NCI-H82 (cell line): ENCODE data around the gene CSHL1.
A peak's percentile ranks its signal among the peaks of the same experiment; 100 is the strongest.
"Not testable (repeated sequence)": the region's sequence is repeated elsewhere in the genome, so short reads cannot be mapped to it uniquely, and the experiment has no call there.

Source experiments
- DNase-seq: peaks from one replicate; lab custom pipeline; 2025; lab: John Stamatoyannopoulos, UW

CSHL1 gene

GRCh38 chr17:63885119-63885518, 25.9 kb downstream of the CSHL1 start:
- DNase-seq: not testable (repeated sequence)

GRCh38 chr17:63882626-63883126, 28.4 kb downstream of the CSHL1 start:
- not testable (repeated sequence) for DNase-seq

DNA sequence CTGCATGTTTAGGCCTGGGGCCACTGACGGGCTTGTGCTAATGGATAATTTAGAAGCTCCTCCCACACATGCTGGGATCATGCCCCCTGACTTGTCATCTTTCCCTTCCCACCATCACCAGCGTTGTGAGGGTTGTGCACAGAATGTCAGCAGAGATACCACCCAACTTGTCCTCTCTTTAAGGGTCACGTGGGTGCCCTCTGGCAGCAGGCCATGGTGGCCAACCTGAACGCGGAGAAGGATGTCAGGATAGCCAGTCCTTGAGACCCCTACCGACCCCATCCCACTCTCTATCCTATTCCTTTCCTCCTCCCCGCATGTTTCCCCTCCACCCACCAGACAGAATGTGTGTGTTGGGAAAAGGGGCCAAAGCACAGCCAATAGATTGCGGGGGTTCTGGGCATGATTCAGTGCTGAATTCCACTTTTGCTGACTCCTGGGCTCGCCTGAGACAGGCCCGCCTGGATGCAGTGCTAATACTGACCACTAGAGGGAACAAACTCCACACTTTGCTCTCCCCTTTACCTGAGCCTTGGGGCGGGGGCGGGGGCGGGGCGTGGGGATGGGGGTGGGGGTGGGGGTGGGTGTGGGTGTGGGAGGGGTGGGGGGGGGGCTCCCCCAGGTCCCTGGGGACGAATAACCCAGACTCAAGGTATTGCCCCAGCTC, 29.0 kb downstream of the CSHL1 start, which contains the start of gene GH2:
Gene GH2, minus strand, starts transcription at position 10 of the 667 bp plus-strand sequence. CDS start 143 bp downstream, outside the sequence.
- peak; percentile 78 for DNase-seq

- peak; percentile 33 for DNase-seq
These were observed 29.7 kb downstream of the CSHL1 start for GRCh38 chr17:63881337-63881736.

DNA sequence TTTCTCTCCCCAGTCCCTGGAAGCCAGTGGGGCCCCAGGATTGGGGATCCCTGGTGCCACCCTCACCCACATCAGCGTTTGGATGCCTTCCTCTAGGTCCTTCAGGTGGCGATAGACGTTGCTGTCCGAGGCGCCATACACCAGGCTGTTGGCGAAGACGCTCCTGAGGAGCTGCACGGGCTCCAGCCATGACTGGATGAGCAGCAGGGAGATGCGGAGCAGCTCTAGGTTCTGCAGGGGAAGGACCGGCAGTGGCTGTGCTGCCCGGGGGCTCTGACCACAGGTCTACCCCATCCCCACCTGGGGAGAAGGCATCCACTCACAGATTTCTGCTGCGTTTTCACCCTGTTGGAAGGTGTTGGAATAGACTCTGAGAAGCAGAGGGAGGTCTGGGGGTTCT, 30.4 kb downstream of the CSHL1 start:
- DNase-seq: no peak

DNA sequence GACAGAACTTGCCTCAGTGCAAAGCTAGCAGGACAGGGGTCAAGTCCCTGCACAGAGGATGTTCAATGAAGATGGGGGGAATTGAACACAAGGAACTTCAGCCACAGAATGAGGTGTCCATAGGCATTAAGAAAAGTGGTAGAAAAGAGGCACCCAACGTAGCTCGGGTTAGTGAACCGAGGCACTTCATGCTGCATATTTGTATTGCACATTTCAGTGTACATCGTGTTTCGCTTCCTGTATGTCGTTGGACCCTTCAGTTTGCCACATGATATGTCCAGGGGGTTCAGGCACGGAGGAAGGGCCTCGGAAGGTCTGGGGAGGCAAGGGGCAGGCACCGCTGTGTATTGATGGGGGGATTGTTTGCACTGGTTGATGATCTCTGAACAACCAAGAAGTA, 32.6 kb downstream of the CSHL1 start:
- DNase-seq: not testable (repeated sequence)

DNA sequence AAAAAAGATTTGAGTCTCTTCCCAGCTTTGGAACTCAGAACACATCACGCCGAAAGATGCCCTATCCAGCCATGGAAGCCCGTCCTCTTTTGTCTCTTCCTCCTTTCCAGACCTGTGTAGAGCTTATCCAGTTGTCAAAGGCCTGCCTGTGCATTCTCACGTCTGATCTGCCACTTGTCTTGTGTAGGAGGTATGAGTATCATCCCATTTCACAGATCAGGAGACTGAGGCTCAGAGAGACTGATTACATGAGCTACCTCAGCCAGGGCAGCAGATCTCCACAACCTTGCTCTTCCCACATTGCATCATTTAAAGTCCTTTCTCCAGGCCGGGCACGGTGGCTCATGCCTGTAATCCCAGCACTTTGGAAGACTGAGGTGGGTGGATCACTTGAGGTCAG, 36.4 kb downstream of the CSHL1 start:
- DNase-seq: not testable (repeated sequence)

- not testable (repeated sequence) for DNase-seq
These were observed 36.9 kb downstream of the CSHL1 start for GRCh38 chr17:63874061-63874626.

DNA sequence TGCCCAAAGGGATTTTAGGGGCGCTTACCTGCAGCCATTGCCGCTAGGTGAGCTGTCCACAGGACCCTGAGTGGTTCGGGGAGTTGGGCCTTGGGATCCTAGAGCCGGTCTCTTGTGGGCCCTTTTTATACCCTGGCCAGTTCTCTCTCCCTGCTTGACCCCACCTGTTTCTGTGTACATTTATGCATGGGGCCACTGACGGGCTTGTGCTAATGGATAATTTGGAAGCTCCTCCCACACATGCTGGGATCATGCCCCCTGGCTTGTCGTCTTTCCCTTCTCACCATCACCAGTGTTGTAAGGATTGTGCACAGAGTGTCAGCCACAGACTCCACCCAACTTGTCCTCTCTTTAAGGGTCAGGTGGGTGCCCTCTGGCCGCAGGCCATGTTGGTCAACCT, 37.5 kb downstream of the CSHL1 start, which contains the start of gene CSH2:
Gene CSH2, minus strand, starts transcription at position 101 of the 400 bp plus-strand sequence. Its CDS starts 63 bp downstream, at position 38.
- DNase-seq: not testable (repeated sequence)

DNA sequence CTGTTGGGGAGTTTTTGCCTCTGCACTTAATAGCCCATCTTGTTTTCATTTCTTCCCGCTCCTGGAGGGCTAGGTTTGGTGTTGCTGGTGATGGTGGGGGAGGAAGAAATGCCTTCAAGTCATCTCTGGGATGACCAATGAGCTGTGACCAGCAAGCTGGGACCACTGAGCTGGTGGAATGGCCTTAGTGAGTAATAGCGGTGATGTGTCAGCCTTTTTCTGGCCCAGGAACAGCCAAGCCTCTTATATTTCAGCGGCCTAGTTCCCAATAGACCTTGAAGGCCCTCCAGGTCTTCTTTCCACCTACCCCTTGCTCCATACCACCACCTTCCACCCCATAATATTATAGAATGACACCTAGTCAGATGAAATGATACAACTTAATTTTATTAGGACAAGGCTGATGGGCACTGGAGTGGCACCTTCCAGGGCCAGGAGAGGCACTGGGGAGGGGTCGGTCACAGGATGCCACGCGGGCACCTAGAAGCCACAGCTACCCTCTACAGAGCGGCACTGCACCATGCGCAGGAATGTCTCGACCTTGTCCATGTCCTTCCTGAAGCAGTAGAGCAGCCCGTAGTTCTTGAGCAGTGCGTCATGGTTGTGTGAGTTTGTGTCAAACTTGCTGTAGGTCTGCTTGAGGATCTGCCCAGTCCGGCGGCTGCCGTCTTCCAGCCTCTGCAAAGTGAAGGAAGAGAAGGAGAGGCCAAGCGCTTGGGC, 39.3 kb downstream of the CSHL1 start:
- not testable (repeated sequence) for DNase-seq

DNA sequence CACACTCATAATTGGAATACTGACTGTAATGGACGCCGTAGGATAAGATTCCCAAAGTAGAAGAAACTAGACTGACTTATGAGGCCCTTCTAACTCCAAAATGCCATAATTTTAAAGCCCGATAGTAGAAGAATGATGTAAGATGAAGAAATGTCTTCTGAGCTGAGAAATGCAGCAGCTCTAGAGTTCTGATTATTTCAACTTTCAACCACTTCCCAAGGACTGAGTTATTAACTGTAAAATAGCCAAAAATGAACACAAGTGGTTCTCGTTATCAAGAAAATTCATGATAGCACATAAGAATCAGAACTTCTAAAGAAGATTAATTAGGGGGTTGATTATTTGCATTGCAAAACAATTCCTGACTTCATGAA, 40.8 kb downstream of the CSHL1 start:
- DNase-seq: not testable (repeated sequence)

GRCh38 chr17:63869491-63870291, 41.4 kb downstream of the CSHL1 start:
- DNase-seq: not testable (repeated sequence)

DNA sequence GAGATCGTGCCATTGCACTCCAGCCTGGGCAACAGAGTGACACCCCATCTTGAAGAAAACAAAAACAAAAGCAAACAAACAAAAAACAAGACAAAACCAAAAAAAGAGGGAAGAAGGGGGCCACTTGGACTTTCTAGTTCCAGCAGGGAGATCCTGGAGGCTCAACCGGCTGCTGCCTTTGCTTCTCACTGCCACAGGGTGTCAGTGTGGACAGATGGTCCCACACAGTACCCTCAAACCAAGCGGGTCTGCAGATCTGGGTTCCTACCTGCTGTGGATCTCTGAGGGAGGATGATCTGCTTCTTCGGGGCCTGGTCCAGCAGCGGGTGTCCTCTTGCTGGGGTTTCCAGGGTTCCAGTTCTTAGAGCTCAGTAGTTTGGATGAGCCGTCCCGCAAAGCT, 44.4 kb downstream of the CSHL1 start:
- peak; percentile 32 for DNase-seq
